ENCODE data around the gene NALCN. TPM values are rescaled to one million over a fixed set of nuclear protein-coding genes. Genes with fewer than 3 reads are reported as not detected.

NALCN gene
- total and polyA plus RNA-seq, 4 donors: 20.8 to 70.7 (median 43.1) TPM

- Histone ChIP-seq H3K27ac (ENCODE audit: low read depth, low read length) (no peak overlapping the region), H3K4me3 (ENCODE audit: low read depth, low read length) (no peak overlapping the region)
These were observed 1.2 kb upstream of the NALCN start for GRCh38 chr13:101417501-101417900.

GRCh38 chr13:101417043-101417406 is 717 bp upstream of the NALCN start:
- Histone ChIP-seq H3K4me3 (ENCODE audit: low read depth, low read length) (peak overlapping the region; percentile 59), H3K27me3 (ENCODE audit: control insufficient read depth, insufficient read depth, low read length) (peaks cover 3% of the 10 kb centered on the region), H3K27ac (ENCODE audit: low read depth, low read length) (peak overlapping the region; percentile 47), H3K36me3 (ENCODE audit: control insufficient read depth, insufficient read depth, low read length) (no peaks in the 10 kb centered on the region), H3K9me3 (ENCODE audit: control insufficient read depth, insufficient read depth, low read length) (no peaks in the 10 kb centered on the region), H3K4me1 (ENCODE audit: control insufficient read depth, insufficient read depth, low read length) (peaks cover 11% of the 10 kb centered on the region)
- no CpG with 5 or more reads among the region's 3 CpGs for WGBS (ENCODE audit: insufficient coverage)
- peak in 3 of 6 donors; percentile 11 to 65 (median 35) for DNase-seq (ENCODE audit: low read depth in 4 of 6, low spot score in 6 of 6)

More at GRCh38 chr13:101417501-101417900, 1.2 kb upstream of the NALCN start:
- H3K36me3 ChIP-seq (ENCODE audit: control insufficient read depth, insufficient read depth, low read length): no peaks in the 10 kb centered on the region
- DNase-seq (ENCODE audit: low read depth in 4 of 6, low spot score in 6 of 6): no peak
- H3K4me1 ChIP-seq (ENCODE audit: control insufficient read depth, insufficient read depth, low read length): peaks cover 11% of the 10 kb centered on the region
- peaks cover 3% of the 10 kb centered on the region for H3K27me3 ChIP-seq (ENCODE audit: control insufficient read depth, insufficient read depth, low read length)
- H3K9me3 ChIP-seq (ENCODE audit: control insufficient read depth, insufficient read depth, low read length): no peaks in the 10 kb centered on the region
- no CpG with 5 or more reads among the region's 5 CpGs for WGBS (ENCODE audit: insufficient coverage)

GRCh38 chr13:101415358-101416174 is 742 bp downstream of the NALCN start:
- Histone ChIP-seq H3K4me3 (ENCODE audit: low read depth, low read length) (peak overlapping the region; percentile 59), H3K27me3 (ENCODE audit: control insufficient read depth, insufficient read depth, low read length) (peaks cover 3% of the 10 kb centered on the region), H3K9me3 (ENCODE audit: control insufficient read depth, insufficient read depth, low read length) (no peaks in the 10 kb centered on the region), H3K4me1 (ENCODE audit: control insufficient read depth, insufficient read depth, low read length) (peaks cover 11% of the 10 kb centered on the region), H3K36me3 (ENCODE audit: control insufficient read depth, insufficient read depth, low read length) (no peaks in the 10 kb centered on the region), H3K27ac (ENCODE audit: low read depth, low read length) (peak overlapping the region; percentile 47)
- peak in 4 of 6 donors; percentile 17 to 70 (median 30) for DNase-seq (ENCODE audit: low read depth in 4 of 6, low spot score in 6 of 6)
- WGBS (ENCODE audit: insufficient coverage): 5% methylated on average over 31 of the region's 43 CpGs

GRCh38 chr13:101412076-101412475 is 4.2 kb downstream of the NALCN start:
- peaks cover 2% of the 10 kb centered on the region for H3K27me3 ChIP-seq (ENCODE audit: control insufficient read depth, insufficient read depth, low read length)
- no peaks in the 10 kb centered on the region for H3K36me3 ChIP-seq (ENCODE audit: control insufficient read depth, insufficient read depth, low read length)
- no peaks in the 10 kb centered on the region for H3K9me3 ChIP-seq (ENCODE audit: control insufficient read depth, insufficient read depth, low read length)
- peak in 1 of 6 donors; percentile 26 for DNase-seq (ENCODE audit: low read depth in 4 of 6, low spot score in 6 of 6)
- 75% methylated on average over 1 of the region's 1 CpG for WGBS (ENCODE audit: insufficient coverage)
- H3K27ac ChIP-seq (ENCODE audit: low read depth, low read length): peak overlapping the region; percentile 40
- peaks cover 10% of the 10 kb centered on the region for H3K4me1 ChIP-seq (ENCODE audit: control insufficient read depth, insufficient read depth, low read length)
- H3K4me3 ChIP-seq (ENCODE audit: low read depth, low read length): no peak overlapping the region

- WGBS (ENCODE audit: insufficient coverage): 86% methylated on average over 1 of the region's 6 CpGs
- H3K4me3 ChIP-seq (ENCODE audit: low read depth, low read length): no peak overlapping the region
- DNase-seq (ENCODE audit: low read depth in 4 of 6, low spot score in 6 of 6): peak in 1 of 6 donors; percentile 27
- H3K27me3 ChIP-seq (ENCODE audit: control insufficient read depth, insufficient read depth, low read length): no peaks in the 10 kb centered on the region
- H3K4me1 ChIP-seq (ENCODE audit: control insufficient read depth, insufficient read depth, low read length): no peaks in the 10 kb centered on the region
- H3K9me3 ChIP-seq (ENCODE audit: control insufficient read depth, insufficient read depth, low read length): no peaks in the 10 kb centered on the region
- H3K27ac ChIP-seq (ENCODE audit: low read depth, low read length): no peak overlapping the region
- H3K36me3 ChIP-seq (ENCODE audit: control insufficient read depth, insufficient read depth, low read length): no peaks in the 10 kb centered on the region
These were observed 7.2 kb downstream of the NALCN start for GRCh38 chr13:101408992-101409656.

- 49% methylated on average over 5 of the region's 9 CpGs for WGBS (ENCODE audit: insufficient coverage)
These were observed 8.2 kb downstream of the NALCN start for GRCh38 chr13:101408154-101408553.

GRCh38 chr13:101406791-101407190 is 9.5 kb downstream of the NALCN start:
- no CpG with 5 or more reads among the region's 1 CpG for WGBS (ENCODE audit: insufficient coverage)

More at GRCh38 chr13:101408154-101408553, 8.2 kb downstream of the NALCN start:
- H3K36me3 ChIP-seq (ENCODE audit: control insufficient read depth, insufficient read depth, low read length): no peaks in the 10 kb centered on the region
- DNase-seq (ENCODE audit: low read depth in 4 of 6, low spot score in 6 of 6): no peak
- H3K27me3 ChIP-seq (ENCODE audit: control insufficient read depth, insufficient read depth, low read length): no peaks in the 10 kb centered on the region
- no peaks in the 10 kb centered on the region for H3K9me3 ChIP-seq (ENCODE audit: control insufficient read depth, insufficient read depth, low read length)
- no peaks in the 10 kb centered on the region for H3K4me1 ChIP-seq (ENCODE audit: control insufficient read depth, insufficient read depth, low read length)
- H3K4me3 ChIP-seq (ENCODE audit: low read depth, low read length): no peak overlapping the region
- no peak overlapping the region for H3K27ac ChIP-seq (ENCODE audit: low read depth, low read length)

GRCh38 chr13:101401196-101401595 is 15.1 kb downstream of the NALCN start:
- Histone ChIP-seq H3K27me3 (ENCODE audit: control insufficient read depth, insufficient read depth, low read length) (no peaks in the 10 kb centered on the region), H3K9me3 (ENCODE audit: control insufficient read depth, insufficient read depth, low read length) (no peaks in the 10 kb centered on the region), H3K4me3 (ENCODE audit: low read depth, low read length) (no peak overlapping the region), H3K4me1 (ENCODE audit: control insufficient read depth, insufficient read depth, low read length) (no peaks in the 10 kb centered on the region), H3K27ac (ENCODE audit: low read depth, low read length) (no peak overlapping the region), H3K36me3 (ENCODE audit: control insufficient read depth, insufficient read depth, low read length) (no peaks in the 10 kb centered on the region)
- WGBS (ENCODE audit: insufficient coverage): no CpG with 5 or more reads among the region's 1 CpG
- DNase-seq (ENCODE audit: low read depth in 4 of 6, low spot score in 6 of 6): no peak

More at GRCh38 chr13:101406791-101407190, 9.5 kb downstream of the NALCN start:
- Histone ChIP-seq H3K4me3 (ENCODE audit: low read depth, low read length) (no peak overlapping the region), H3K27ac (ENCODE audit: low read depth, low read length) (no peak overlapping the region), H3K27me3 (ENCODE audit: control insufficient read depth, insufficient read depth, low read length) (no peaks in the 10 kb centered on the region), H3K4me1 (ENCODE audit: control insufficient read depth, insufficient read depth, low read length) (no peaks in the 10 kb centered on the region), H3K36me3 (ENCODE audit: control insufficient read depth, insufficient read depth, low read length) (no peaks in the 10 kb centered on the region), H3K9me3 (ENCODE audit: control insufficient read depth, insufficient read depth, low read length) (no peaks in the 10 kb centered on the region)
- no peak for DNase-seq (ENCODE audit: low read depth in 4 of 6, low spot score in 6 of 6)

- WGBS (ENCODE audit: insufficient coverage): no CpG with 5 or more reads among the region's 2 CpGs
- H3K36me3 ChIP-seq (ENCODE audit: control insufficient read depth, insufficient read depth, low read length): no peaks in the 10 kb centered on the region
- DNase-seq (ENCODE audit: low read depth in 4 of 6, low spot score in 6 of 6): no peak
- no peak overlapping the region for H3K4me3 ChIP-seq (ENCODE audit: low read depth, low read length)
- no peaks in the 10 kb centered on the region for H3K4me1 ChIP-seq (ENCODE audit: control insufficient read depth, insufficient read depth, low read length)
- no peak overlapping the region for H3K27ac ChIP-seq (ENCODE audit: low read depth, low read length)
- no peaks in the 10 kb centered on the region for H3K9me3 ChIP-seq (ENCODE audit: control insufficient read depth, insufficient read depth, low read length)
- no peaks in the 10 kb centered on the region for H3K27me3 ChIP-seq (ENCODE audit: control insufficient read depth, insufficient read depth, low read length)
These were observed 16.9 kb downstream of the NALCN start for GRCh38 chr13:101399365-101399764.

All from spinal cord (tissue), 10 donors.